Brain pericyte (primary cell): ENCODE measurements around the gene TRPC4.

ENCODE experiments used
- DNase-seq: peaks from one replicate; pipeline ENCODE4 v3.0.0-alpha.2; 2012; ENCODE audit warnings: low read depth, low spot score

The TRPC4 gene

DNA sequence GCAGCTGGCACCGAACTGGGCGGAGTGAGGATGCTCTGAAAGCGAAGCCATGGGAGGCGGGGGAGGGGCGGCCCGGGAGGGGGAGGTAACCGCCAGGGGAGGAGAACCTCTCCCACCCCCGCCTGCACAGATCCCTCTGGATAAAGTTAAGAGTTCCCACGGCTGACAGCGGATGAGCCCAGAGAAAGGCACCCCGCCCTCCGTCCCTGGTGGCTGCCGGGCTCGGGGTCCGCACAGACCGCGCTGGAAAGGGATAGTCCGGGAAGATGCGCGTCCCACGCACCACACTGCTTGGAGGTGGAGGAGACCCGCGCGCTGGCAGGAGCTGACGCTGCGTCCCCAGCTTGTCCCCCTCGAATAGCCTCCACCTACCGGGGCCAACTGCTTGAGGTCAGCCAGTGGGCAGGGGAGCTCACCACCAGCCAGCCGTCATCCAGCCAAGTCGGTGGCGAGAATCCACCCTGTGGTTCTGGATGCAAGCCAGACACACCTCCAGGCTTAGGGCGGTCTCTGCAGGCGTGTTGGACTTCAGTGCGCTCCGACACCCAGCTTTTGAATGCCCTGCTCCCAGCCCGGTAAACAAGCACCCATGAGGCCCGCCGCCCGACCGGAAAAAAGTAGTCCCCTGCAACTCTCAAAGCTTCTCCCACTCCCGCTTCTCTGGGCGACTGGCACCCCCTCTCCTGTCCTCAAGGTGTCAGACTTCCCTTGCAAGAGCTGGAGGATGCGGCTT is at the start of gene TRPC4:
TRPC4 (minus strand) TSS at position 17 of the 733 bp plus-strand sequence. CDS start 86,439 bp downstream, outside the sequence.
- peak; percentile 41 for DNase-seq

DNA sequence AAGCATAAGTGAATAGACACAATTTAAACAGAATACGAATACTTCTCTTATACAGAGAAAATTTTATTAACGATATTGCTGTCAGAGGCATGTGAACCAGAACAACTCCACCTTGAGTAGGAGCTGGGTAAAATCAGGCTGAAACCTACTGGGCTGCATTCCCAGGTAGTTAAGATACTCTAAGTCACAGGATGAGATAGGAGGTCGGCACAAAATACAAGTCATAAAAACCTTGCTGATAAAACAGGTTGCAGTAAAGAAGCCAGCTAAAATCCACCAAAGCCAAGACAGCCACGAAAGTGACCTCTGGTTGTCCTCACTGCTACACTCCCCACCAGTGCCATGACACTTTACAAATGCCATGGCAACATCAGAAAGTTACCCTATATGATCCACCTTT is 49.2 kb upstream of the TRPC4 start:
- no peak for DNase-seq

GRCh38 chr13:37918116-37918714 is 48.6 kb upstream of the TRPC4 start:
- no peak for DNase-seq

DNA sequence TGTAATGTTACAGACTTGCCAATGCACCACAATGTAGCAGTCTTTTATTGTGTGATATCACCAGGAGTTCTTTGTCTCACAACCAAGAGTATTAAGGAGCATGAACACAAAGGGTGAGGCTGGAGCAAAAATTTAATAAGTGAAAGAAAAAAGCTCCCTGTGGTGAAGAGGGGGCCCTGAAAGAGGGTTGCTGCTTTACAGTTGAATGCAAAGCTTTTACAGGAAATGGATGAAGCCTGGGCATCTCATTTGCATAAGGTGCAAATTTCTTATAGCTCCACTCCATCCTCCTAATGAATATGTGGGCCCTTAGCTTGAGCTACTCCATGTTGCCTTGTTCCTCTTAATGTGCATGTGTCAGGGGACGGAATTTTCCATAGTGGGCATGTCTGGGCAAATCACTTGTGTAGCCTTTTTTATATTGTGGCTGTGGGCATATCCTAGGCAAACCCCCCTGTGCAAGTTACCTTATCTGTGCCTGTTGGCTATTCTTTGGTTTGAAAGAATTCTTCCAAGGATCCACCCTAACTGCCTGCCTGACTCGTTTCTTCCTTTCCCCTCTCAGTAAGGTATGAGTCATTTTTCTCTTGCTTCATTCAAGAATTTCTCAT is 45.3 kb upstream of the TRPC4 start:
- DNase-seq, result no peak

- DNase-seq, result no peak
These were observed 41.2 kb upstream of the TRPC4 start for GRCh38 chr13:37910790-37911189.

- no peak for DNase-seq
These were observed 37.3 kb upstream of the TRPC4 start for GRCh38 chr13:37906880-37907279.

GRCh38 chr13:37905736-37906135 is 36.2 kb upstream of the TRPC4 start:
- no peak for DNase-seq

DNA sequence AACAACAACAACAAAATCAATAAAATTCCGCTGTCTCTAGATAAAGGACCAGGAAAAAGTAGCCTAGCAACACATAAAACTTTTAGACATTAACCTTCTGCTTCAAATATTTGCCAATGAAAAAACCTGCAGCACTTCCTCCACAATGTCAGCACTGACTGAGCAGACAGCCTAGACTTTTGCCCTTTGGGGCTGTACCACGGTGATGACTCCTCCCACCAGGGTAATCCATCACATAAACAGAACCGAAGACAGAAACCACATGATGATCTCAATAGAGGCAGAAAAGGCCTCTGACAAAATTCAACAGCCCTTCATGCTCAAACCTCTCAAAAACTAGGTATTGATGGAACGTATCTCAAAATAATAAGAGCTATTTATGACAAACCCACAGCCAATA is 30.2 kb upstream of the TRPC4 start:
- DNase-seq, result no peak

- DNase-seq, result no peak
These were observed 23.7 kb upstream of the TRPC4 start for GRCh38 chr13:37893321-37893720.

DNA sequence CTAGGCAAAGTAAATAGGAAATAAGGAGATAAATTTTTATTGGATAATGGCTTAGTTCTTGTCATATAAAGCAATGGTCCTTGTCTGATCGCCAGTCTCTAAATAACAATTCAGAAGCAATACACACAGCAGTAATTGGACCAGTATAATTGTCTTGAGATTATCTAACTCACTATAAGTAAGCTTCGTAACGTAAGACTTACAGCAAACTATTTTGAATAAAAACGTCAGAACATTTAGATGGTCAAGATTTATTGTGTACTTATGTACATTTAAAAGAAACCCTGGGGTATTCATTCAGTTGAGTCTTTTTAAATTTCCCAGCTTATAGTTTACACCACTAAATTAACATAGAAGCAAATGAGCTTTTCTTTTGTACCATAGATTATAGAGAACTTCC is 20.2 kb upstream of the TRPC4 start:
- no peak for DNase-seq

- DNase-seq, result no peak
These were observed 19.5 kb upstream of the TRPC4 start for GRCh38 chr13:37889102-37889501.

DNA sequence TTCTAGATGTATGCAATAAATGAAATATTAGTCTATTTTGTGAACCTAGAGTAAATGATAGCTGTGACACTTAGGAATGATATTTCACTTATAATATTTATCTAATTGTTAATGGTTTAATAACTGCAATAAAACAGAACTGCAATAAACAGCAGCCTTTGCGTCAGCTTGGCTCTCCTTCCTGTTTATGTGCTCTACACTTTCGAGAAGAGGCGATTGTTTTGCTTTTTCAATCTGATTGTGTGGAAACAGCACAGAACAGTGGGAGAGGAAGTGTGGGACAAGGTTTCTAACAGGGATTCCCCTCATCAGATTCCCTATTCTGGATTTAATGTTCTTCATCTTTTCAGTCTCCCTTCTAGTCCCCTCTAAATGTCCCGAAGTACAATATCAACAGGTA is 17.3 kb upstream of the TRPC4 start:
- no peak for DNase-seq

GRCh38 chr13:37884674-37885073 is 15.1 kb upstream of the TRPC4 start:
- no peak for DNase-seq

GRCh38 chr13:37884026-37884425 is 14.5 kb upstream of the TRPC4 start:
- DNase-seq, result no peak

DNA sequence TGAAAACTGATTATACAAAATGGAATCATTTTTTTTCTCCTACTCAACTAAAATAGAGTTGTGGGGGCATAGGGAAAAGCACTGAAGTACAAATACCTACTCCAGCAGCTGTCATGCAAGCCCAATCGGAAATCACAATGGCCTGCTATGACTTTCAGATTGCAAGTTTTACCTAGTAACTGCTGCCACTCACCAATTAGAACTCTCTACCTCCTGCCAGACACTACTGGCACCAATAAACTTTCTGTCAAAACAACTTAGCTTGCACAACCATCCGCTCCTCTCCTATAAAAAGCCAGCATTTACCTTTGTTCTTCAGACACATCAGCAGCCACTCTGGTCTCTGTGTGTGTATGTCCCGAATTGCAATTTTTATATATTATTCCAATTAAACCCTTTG is 9.3 kb upstream of the TRPC4 start:
- no peak for DNase-seq

DNA sequence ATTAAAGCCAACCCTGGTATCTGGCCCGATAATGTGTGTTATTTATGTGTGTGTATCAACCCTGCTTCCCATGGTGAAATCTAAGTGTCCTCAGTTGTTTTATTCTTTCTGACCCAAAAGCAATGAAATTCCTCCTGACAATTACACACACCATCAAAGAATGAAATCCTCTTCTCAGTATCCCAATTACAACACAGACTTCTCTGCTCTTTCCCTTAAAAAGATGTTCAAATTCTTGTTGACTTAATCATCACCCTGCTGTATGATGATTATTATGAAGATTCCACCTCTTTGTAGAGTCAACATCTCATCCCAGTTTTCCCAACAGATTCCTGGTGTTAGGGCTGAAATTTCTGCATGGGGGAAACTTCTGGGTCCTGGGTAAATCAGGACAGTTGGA is 8.9 kb upstream of the TRPC4 start:
- DNase-seq, result no peak

- peak; percentile 39 for DNase-seq
These were observed 1.5 kb upstream of the TRPC4 start for GRCh38 chr13:37870895-37871550.

GRCh38 chr13:37870489-37870845 is 895 bp upstream of the TRPC4 start:
- DNase-seq, result no peak

- DNase-seq, result no peak
These were observed 141 bp downstream of the TRPC4 start for GRCh38 chr13:37869506-37869755.

DNA sequence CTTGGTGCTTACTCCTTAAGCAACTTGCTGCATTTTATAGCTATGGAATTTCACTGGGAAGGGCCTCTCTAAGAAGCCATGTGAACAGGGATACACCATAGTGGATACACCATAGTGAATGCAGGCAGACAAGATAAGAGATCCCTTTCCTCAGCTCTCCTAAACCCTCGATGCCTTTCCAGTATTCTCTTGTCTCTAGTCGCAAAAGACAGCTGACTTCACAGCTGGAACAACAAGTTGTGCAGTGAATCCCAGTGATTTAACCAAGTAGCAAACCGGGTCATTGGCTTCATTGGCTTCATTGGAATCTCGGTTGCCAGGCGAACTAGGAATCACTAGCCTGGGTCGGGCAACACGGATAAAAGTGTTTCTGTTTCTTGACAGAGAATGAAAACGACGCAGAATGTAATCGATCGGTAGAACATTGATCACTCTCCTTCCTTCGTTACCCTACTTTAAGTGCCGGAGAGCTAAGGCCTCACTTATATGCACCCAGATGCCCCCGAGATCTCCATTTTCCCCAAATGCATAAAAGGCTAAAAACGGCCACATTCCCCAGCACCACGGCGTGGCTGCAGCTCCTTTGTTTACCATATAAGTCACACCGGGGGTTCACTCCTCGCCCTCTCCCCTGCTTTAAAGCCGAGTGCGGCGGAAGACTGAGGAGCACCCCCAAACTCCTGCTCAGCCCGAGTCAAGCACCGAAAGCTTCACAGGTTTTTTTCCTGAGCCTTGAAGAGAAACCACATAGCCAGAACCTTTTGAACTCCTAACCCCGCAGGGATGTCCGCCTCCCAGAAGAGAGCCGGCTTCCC is 674 bp downstream of the TRPC4 start:
- peak; percentile 27 for DNase-seq

GRCh38 chr13:37863708-37864107 is 5.9 kb downstream of the TRPC4 start:
- DNase-seq, result no peak

DNA sequence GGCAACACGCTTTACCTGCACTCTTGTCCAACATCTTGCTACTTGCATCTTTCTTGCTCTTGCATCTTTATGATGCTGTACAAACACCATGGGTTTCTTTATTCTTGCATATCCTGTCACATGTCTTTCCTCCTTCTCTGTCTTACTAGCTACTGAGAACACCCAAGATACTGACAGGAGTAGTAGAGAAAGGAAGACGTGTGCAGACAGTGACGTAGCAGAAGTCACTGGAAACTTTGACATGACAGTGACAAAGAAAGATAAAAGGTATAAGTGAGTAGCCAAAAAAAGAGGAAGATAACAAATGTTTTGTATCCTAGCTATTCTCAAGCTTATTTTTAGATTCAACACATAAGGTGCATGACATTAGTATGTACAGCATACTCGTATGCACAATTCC is 34.2 kb downstream of the TRPC4 start:
- no peak for DNase-seq
